Measurements from ENCODE around the gene HS3ST5. TPM values are rescaled to one million over a fixed set of nuclear protein-coding genes. Genes with fewer than 3 reads are reported as not detected.
"Not testable (repeated sequence)": the region's sequence is repeated elsewhere in the genome, so short reads cannot be mapped to it uniquely, and the experiment has no call there.

Gene HS3ST5
- total RNA-seq, 1 donor from 2014 or later, result not detected

GRCh38 chr6:114276783-114277182 lies 66.0 kb downstream of the HS3ST5 start:
- DNase-seq (ENCODE audit: low read depth, low spot score), result no peak

GRCh38 chr6:114274836-114275235 lies 68.0 kb downstream of the HS3ST5 start:
- DNase-seq (ENCODE audit: low read depth, low spot score), result no peak

GRCh38 chr6:114272582-114272981 lies 70.2 kb downstream of the HS3ST5 start:
- no peak for DNase-seq (ENCODE audit: low read depth, low spot score)

DNA sequence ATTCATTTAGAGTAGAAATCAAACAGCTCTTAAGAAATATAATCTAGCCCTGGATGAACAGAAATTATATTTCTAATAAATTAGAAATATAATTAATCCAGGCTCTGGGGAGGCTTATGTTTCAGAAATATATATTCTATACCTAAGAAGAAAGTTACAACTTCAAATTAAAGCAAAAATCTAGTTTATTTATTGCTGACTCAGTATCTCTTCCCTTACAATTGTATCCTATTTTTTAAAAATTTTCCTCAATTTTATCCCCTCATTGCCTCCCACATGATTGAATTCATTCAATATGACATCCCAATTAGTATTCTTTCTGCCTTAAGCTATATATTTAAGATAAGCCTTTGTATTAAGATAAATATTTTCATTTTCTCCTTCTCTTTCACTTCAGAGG lies 71.4 kb downstream of the HS3ST5 start:
- DNase-seq (ENCODE audit: low read depth, low spot score), result no peak

DNA sequence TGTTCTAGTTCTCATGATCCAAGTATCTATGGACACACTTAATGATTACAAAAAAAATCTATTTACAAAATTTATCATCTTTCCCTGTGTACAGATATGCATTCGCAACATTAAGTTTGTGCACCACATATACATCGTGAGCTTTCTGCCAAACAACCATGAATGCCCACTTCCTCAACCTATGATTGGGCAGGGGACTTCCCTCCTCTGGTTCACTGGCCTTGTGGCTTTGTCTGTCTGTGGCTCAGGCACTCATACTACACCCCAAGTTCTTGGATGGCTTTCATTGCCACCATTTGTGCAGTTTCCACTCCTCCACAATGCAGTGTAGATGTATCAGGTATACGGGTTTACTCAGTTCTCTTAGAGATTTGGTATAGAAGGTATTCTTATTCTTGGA lies 74.9 kb downstream of the HS3ST5 start:
- DNase-seq (ENCODE audit: low read depth, low spot score), result no peak

DNA sequence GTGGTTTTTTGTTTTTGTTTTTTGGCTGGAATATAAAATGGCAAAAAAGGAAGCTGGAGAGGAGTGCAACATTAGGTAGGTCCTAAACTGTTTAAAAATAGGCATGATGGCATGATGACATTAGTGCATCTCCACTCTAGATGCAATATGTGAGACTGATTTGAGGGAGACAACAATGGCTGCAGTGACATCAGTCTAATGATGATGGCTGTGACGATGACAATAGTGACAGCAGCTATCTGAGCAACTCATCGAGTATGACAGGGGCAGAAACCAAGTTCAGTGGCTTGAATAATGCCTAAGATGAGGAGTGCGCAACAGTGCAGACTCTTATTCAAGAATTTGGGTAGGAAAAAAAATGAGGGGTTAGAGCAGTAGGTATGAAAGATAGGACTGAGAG lies 82.0 kb downstream of the HS3ST5 start:
- DNase-seq (ENCODE audit: low read depth, low spot score), result no peak

DNA sequence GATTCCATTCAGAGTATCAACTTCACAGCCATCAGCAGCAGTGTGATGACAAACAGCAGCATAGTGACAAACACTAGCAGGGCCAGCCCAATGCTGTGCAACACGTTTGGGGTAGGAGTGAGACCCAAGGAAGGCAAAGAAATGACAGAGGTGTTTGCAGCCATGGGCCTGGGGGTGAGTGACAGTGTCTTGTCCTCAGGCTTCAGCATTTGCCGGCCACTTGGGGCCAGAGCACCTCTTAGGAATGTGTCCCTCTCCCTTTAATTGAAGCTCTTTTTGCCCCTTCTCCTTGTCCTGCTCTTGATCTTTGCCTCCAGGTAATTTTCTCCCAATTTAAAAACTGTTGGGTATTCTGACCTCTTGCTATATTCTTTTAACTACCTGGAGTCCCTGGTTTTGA lies 84.4 kb downstream of the HS3ST5 start:
- DNase-seq (ENCODE audit: low read depth, low spot score), result no peak

DNA sequence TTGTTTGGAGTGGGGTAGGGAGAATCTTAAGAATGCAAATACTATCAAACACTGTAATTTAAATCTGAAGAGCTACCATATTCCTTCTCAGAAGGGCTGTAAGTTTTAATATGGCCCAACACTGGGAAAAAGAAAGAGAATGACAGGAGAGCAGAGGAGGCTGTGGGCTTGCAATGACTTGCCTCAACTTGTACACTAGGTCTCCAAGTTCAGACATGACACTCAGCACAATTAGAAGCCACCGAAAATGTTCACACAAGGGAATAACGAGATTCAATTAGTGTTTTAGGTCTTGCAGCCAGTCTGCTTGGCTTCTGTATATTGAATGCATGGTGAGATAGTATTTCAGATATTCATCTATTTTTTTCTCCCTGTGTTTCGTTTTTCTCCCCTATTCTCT lies 89.4 kb downstream of the HS3ST5 start:
- DNase-seq (ENCODE audit: low read depth, low spot score), result no peak

GRCh38 chr6:114249522-114249921 lies 93.3 kb downstream of the HS3ST5 start:
- no peak for DNase-seq (ENCODE audit: low read depth, low spot score)

DNA sequence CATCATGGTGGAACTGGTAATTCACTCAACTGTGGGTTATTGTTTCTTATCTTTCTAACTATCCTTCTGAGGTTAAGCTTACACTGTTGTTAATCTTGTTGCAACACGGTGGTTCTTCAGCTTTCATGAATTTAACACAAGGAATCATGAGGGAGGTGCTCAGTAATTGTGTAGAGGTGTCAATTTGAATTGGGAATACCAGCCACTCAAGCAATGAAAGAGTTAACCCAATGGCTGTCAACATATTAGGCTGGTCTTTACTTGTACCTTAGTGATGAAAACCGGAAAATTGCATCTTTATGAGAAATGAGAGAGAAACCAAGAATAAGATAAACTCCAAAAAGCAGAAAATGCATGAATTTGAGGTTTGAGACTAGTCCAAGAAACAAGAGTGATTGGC lies 95.7 kb downstream of the HS3ST5 start:
- no peak for DNase-seq (ENCODE audit: low read depth, low spot score)

- no peak for DNase-seq (ENCODE audit: low read depth, low spot score)
Measured at GRCh38 chr6:114240796-114241195, 102.0 kb downstream of the HS3ST5 start.

GRCh38 chr6:114228675-114229074 lies 114.1 kb downstream of the HS3ST5 start:
- no peak for DNase-seq (ENCODE audit: low read depth, low spot score)

GRCh38 chr6:114227944-114228468 lies 114.8 kb downstream of the HS3ST5 start:
- DNase-seq (ENCODE audit: low read depth, low spot score), result no peak

DNA sequence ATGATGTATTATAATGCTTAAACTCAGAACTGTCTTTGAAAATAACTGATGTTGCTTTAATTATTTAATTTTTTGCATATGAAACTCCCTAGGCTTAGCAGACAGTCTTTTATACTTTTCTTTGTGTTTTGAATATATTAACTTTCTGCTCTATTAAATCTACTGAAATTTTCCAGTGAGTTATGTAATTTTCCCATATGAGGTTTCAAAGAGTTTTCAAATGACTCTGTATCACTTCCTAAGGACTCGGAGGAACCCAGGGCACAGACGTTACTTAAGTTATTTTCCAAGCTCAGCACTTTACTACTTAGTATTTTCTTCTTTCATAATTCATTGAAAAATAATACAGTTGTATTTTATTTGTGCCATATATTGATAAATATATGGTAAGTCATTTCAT lies 122.6 kb downstream of the HS3ST5 start:
- DNase-seq (ENCODE audit: low read depth, low spot score), result no peak

DNA sequence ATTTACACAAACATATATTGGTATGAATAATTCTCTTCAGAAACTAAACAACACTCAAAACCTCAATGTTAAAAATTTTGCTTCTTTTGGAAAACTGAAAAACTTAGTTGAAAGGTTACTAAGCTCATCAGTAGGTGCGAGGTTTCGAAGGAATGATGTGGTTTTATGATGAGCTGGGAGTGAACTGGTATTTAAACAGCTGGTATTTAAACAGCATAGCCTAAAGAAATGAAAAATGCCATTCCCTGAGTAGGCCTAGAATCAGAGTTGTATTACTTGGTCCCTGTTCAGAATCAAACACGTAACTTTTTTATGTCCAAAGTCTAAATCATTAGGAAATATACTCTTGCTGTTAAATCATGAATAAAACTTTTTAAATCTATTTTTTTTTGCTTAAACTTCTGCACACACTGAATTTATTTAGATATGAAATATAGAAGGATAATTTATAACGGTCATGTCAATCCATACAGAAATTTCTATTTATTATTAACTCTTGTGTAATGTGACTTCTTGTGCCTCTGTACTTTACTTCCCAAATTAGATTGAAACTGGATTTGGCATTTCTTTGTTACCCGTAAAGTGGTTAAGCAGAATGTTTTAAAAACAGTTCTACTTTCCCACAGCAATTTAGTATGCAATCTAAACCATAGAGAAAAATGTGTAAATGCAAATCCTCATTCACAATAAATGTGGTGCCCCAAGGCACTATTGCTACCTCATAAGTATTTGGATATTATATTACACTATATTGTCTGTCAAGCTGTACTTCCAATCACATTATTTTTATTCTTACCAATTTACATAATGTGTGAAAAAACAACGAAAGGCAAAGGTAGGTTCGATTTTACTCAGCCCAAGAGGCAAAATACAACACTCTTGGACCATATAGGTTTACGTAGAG lies 124.1 kb downstream of the HS3ST5 start:
- DNase-seq (ENCODE audit: low read depth, low spot score), result no peak

DNA sequence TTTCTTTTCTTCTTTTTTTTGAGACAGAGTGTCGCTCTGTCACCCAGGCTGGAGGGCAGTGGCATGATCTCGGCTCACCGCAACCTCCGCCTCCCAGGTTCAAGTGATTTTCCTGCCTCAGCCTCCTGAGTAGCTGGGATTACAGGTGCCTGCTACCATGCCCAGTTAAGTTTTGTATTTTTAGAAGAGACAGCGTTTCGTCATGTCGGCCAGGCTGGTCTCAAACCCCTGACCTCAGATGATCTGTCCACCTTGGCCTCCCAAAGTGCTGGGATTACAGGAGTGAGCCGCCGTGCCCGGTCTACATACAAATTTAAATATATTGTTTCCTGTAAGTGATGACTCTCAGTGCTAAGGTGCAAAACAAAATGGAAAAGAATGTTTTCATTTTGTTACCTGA lies 124.8 kb downstream of the HS3ST5 start:
- DNase-seq (ENCODE audit: low read depth, low spot score), result not testable (repeated sequence)

DNA sequence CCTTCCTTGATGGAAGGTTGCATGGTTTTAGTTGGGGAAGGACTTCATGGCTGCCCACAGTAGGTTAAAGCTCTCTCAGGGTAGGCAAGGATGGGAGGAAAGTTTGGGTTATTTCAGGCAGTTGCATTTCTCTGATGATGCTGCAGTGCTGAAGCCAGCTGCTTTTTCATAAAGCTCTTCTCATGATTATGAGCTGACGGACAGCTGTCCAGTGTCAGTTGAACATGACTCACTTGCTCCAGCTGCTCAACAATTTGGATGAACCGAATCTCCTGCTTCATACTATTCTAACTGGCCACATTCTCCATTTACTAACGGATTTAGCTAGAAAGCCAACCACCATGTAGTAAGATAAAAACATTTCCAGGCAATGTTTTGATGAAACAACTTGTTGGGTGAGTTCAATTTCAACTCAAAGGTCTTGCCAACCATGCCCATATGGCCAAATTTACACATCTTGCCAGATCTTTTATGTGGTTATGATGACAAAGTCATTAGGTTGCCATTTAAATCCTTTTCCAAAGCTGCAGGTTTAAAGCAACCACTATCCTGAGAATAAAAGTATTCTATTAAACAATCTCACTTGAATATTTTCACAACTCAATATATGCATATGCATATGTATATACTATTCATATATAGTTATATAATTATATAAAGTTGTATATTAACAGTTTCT lies 125.9 kb downstream of the HS3ST5 start:
- no peak for DNase-seq (ENCODE audit: low read depth, low spot score)

- no peak for DNase-seq (ENCODE audit: low read depth, low spot score)
Measured at GRCh38 chr6:114210467-114210866, 132.4 kb downstream of the HS3ST5 start.

DNA sequence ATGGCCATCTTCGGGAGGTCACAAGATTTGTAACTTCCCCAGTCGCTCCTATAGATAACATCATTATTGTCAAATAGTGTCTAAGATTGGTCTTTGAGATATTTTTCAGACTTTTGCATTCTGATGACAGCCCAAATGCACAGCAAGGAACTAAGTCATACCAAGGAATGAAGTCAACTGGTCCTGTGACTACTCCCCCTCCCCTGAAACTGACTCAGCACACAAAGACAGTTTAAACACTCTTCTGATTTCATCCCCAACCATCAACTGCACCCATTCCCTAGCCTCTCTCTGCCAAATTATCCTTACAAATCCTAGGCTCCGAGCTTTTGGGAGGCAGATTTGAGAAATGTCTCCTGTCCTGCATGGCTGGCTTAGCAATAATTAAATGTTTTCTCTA lies 139.4 kb downstream of the HS3ST5 start:
- no peak for DNase-seq (ENCODE audit: low read depth, low spot score)

GRCh38 chr6:114202389-114202788 lies 140.4 kb downstream of the HS3ST5 start:
- DNase-seq (ENCODE audit: low read depth, low spot score), result no peak

- DNase-seq (ENCODE audit: low read depth, low spot score), result no peak
Measured at GRCh38 chr6:114200891-114201290, 141.9 kb downstream of the HS3ST5 start.

DNA sequence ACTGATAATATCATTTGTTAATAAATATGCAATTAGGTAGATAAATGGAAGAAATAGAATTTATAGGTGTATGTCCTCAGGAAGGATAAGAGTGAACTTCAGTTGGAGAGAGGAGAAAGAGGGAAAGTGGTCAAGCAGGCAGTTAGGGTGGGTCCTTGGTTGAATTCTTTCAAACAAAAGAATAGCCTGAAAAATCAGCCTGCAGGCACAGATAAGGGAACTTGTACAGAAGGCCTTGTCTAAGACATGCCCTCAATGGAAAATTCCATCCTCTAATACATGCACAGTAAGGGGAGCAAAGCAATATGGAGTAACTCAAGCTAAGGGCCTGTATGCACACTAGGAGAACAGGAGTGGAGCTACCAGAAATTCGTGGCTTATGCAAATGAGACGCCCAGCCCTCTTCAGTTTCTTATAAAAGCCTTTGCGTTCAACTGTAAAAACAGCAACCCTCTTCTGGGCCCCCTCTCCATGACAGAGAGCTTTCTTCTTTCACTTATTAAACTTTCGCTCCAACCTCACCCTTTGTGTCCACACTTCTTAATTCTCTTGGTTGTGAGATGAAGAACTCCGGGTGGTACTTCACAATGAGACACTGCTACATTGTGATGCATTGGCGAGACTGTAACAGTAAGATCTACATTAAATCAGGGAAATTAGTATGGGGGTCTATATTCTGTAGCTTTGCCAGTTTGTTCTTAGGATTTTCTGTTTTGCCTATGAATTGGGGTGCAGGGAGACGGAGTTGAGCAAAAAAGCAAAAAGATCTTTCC lies 147.0 kb downstream of the HS3ST5 start:
- DNase-seq (ENCODE audit: low read depth, low spot score), result no peak

Data from pulmonary artery endothelial cell (primary cell).